HG03135 (cell line): ENCODE measurements around the gene METTL13.

Source experiments
- ATAC-seq: cut with Tn5 transposase; IDR thresholded peaks from one replicate; pipeline ENCODE4 v1.9.1; 2021; ENCODE audit warnings: mild to moderate bottlenecking, moderate library complexity; ENCODE audit not compliant: unreplicated experiment

The METTL13 gene

DNA sequence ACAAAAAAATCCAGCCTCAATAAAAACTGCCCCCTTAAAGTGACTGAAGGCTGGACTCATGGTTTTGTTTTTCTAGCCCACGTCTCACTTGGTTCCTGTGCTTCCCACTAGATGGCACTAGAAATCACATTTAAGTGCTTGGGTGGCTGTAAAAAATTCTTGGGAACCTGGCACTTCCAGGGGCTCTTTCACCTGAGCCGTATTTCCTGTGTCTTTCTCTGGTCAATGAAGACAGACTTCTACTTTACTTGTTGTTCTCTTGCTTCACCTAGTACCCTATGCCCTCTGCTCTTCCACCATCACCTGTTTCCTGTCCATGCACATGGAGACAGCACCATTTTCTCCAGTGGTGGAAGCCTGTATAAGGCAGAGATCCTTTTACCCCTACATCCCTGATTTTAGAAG lies 20.0 kb downstream of the METTL13 start:
- ATAC-seq = no peak

DNA sequence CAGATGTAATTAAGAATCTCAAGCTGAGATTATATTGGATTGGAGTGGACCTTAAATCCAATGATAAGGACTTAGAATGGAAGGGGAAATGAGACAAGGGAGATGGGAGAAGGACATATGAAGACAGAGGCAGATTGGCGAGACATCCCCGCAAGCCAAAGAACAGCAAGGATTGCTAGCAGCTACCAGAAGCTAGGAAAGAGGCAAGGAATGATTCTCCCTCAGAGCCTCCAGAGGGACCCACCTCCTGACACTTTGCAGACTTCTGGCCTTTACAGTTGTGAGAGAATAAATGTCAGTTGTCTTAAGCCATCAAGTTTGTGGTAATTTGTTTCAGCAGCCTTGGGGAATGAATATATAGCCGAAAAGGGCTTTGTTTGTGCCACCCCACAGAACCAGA lies 20.7 kb downstream of the METTL13 start:
- no peak for ATAC-seq

DNA sequence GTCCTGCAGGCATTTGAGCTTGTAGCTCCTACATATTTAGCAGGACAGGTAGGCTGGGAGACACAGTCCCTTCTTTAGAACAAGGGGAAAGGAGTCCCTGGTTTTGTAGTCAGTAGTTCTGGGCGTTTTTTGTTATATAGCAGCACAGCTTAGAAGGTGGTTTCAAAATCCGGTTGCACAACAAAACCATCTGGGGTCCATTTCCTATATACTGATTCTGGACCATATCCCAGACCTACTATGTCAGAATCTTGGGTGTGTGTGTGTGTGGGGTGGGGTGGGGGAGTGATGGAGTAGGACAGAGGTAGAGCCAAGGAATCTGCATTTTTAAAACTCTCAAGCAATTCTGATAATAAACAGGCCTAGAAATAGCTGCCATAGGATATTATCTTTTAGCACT lies 21.6 kb downstream of the METTL13 start:
- no peak for ATAC-seq

DNA sequence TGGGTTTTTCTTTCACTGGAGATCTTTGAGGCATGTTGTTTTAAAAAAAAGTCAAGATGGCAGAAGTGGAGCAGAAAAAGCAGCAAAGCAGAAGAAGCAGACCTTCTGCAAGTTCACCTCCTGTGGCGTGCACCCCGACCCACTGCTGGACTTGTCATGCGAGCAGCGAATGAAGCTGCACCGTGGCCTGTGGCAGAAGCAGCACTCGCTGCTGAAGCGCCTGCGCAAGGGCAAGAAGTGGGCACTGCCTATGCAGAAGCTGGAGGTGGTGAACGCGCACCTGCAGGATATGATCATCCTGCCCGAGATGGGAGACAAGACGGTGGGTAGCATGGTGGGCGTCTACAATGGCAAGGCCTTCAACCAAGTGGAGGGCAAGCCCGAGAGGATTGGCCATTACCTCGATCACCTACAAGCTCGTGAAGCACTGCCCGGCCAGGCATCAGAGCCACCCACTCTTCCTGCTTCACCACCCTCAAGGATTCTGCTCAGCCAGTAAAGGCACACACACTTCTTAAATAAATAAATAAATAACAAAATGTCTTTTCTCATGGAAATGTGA lies 22.1 kb downstream of the METTL13 start:
- no peak for ATAC-seq

DNA sequence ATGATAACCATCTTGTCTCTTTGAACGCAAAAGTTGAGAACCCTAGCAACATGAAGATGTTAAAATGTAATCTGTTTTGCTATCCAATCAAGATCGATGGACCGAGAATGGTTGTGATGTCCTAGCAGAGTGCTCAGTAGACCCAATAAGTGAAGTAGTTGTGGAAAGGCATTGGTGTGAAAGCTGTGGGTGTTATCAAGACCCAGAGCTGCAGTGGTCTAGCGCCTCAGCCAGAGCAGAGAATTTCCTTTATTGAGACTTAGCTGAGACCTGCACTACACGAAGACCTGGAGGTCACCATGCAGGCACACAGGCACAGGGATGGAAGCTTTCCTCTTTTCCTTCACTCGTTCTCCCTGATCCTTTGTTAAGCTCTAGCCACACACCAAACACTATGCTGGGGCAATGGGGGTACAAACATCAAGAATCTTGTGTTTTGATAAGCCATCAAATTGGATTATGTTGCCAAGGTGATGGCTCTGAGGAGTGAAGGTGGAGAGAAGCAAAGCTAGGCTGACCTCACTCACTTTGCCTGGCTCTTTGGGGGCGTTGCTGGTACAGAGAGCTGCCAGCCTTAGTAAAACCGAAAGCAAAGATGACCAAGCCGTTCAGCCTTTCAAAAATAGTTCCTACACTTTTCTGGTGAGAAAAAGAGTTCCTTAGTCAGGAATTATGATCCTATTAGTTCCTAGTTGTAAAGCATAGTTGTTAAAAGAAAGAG lies 24.1 kb downstream of the METTL13 start:
- ATAC-seq = peak; percentile 84

DNA sequence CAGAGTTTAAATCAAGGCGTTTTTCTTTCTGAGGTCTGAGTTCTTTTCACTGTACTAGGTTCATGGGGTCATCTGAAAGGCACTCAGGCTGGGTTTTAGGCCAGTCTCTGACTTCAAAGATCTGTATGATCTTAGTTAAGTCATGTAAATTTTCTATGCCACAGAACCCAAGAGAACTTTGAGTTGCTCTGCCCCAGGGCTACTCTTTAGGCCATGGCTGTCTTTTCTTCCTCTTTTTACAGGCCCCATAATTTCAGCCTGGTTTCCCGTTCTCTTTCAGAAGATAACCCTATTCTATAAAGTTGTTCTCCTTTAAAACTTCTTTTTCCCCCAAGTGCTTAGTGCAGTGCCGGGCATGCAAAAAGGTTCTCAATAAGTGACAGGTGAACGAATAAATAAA lies 26.1 kb downstream of the METTL13 start:
- no peak for ATAC-seq

DNA sequence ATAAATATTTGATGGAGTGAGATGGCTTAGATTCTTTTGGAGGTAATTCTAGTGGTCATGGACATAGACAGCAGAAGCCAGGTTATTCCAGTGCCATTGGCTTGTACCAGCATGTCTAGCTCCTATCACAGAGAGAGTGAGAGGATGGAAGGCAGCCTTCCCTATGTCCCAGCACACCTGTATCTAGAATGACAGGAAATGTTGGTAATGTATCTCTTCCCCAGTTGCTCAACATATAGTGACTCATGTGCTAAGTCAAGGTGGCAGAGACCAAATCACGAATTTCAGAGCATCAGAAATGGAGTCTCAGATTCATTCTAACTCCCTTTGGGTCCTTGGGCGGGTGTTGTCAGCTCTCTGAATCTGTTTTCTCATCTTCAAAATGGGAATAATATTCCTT lies 28.4 kb downstream of the METTL13 start:
- no peak for ATAC-seq

DNA sequence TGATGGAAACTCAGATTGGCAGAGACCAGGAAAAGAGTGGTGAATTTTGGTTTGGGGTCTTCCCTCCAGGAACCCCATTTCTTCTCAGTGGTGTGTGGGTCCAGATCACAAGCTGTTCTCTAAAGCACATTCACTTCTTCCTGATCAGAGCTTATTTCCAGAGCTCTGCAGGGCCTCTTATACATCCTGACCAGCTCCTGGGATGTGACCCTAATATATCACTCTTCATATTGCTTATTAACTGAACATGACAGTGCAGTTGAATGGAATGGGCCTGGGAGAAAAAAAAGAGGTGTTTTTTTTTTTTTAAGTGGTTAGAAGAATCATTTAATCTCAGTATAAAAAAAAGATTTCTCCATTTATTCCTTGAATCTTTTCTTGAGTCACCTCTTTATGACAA lies 30.2 kb downstream of the METTL13 start:
- ATAC-seq = no peak

DNA sequence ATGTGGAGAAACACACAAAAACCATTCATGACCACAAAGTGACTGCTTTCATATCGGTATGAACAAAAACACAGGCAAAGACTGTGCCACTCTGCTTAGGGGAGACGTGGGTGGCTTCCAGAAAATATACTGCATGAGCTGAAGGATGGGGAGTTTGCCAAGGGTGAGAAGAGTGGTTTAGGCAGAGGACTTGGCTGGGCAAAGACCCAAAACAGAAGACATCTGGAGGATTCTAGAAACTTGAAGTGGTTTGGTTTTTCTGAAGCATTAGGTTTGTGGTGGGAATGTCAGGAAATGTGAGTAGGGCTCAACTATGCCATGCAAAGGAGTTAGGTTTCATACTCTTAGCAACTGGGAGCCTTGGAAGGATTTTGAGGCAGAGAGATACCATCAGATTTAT lies 33.2 kb downstream of the METTL13 start:
- no peak for ATAC-seq

DNA sequence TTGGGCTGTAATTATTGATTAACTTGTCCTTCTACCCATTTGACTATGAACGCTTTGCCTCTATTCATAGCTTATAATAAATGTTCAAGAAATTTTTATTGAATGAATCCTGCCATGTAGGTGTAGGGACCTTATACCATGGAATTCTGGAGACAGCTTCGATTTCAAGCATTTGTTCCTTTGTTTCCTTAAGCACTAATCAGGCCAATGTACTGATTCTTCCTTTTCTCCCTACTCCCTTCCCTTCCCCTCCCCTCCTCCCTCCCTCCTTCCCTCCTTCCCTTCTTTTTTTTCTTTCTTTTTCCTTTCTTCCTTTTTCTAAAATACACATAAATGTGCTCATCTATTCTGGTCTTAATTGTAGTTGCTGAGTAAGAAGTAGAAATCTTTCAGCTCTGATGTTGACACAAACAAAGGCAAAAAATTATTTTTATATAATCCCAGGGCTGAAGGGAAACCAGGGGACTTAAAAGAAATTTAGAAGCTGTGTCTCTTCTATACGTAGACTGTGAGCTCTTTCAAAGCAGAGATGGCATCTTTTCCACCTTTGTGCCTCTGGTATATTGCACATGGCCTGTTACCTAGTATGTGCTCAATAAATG lies 34.9 kb downstream of the METTL13 start:
- ATAC-seq = no peak

DNA sequence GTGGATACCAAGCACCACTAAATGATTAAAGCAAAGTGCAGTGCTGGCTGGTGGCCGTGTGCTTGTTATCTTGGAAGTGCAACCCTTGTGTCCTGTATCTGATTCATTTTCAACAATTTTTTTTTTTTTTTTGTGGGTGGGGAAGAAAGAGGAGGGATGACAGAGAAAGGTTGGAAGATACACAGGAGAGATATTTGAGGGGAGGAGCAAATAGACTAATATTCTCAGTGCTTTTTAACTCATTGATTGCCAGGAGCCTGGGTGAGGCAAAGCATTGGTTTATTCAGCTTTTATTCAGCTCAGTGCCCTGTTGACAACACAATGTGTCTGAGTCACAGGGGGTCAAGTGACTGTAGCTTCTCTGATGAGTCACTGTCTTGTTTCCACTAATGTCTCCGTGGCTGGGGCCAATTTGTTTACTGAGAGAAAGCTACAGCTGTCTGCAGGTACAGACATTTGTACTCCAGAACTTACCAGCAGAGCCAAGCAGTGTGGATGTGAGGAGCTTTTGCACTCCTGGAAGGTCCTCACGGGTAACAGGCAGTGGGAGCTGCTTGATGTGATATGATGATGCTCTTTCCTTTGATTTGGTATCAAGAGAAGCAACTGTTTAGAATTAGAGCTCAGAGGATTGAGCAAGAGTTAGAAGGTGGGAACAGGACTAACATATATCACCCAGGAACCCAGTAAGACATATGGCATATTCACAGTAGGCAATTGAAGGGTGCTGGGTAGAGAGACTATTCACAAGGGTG lies 36.2 kb downstream of the METTL13 start:
- ATAC-seq = no peak

DNA sequence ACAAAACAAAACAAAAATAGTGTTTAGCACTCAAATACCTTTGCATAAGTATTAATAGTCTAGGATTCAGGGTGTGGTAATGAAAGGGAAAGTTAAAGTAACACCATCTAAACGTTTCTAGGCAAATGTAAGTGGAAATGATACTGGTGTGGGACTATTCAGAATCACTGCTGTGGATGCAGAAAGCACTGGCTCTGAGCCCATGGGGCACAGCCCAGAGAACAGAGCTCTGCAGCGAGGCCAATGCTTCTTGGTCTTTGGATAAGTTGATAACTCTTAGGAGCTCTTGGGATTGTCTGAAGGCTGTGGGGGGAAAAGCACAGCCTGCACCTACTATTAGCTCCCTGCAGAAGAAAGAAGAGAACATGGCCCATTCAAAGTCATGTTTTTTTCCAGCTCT lies 38.5 kb downstream of the METTL13 start:
- no peak for ATAC-seq

DNA sequence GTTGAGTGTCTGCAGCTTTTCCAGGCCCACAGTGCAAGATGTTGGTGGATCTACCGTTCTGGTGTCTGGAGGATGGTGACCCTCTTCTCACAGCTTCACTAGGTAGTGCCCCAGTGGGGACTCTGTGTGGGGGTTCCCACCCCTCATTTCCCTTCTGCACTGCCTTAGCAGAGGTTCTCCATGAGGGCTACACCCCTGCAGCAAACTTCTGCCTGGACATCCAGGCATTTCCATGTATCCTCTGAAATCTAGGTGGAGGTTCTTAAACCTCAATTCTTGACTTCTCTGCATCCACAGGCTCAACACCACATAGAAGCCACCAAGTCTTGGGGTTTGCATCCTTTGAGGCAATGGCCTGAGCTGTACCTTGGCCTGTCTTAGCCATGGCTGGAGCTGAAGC lies 45.5 kb downstream of the METTL13 start:
- no peak for ATAC-seq

DNA sequence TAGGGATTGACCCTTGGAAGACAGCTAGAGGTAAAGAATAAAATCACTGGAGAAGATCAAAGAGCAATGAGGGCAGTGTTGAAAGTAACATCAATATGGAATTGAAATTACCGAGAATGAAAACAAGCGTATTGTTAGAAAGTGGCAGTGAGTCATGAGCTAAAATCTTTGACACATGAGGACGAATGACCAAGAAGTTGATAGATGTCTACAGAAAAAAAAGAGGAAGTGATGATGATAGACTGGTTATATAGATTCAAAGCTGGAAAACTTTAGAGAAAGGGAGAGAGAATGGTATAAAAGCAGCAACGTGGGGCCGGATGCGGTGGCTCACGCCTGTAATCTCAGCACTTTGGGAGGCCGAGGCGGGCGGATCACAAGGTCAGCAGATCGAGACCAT lies 47.3 kb downstream of the METTL13 start:
- ATAC-seq = no peak

DNA sequence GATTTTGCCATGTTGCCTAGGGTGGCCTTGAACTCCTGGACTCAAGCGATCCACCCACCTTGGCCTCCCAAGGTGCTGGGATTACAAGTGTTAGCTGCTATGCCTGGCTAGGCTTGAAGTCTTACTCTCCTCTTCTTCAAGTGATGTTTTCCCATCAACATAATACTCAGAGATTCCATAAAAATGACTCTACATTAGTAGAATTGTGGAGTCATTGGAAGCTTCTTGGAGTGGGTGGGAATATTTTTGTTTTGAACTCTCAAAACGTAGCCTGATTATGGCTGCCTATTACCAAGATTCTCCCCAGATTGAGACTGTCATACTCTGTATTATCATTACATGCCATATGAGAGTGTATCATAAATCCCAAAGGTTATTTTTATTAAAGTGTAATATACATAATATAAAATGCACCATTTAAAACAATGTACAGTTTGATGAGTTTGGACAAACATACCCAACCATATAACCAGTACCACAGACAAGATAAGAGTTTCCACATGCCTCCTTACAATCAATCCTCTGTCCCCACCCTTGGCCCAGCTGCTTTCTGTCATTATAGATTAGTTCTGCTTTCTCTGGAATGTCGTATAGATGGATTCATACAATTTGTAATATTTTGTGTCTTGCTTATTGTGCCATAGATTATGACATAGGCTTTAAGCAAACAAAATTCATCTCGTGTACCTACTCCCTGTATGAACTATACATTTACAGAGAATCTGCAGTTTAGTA lies 51.8 kb downstream of the METTL13 start:
- ATAC-seq = no peak

DNA sequence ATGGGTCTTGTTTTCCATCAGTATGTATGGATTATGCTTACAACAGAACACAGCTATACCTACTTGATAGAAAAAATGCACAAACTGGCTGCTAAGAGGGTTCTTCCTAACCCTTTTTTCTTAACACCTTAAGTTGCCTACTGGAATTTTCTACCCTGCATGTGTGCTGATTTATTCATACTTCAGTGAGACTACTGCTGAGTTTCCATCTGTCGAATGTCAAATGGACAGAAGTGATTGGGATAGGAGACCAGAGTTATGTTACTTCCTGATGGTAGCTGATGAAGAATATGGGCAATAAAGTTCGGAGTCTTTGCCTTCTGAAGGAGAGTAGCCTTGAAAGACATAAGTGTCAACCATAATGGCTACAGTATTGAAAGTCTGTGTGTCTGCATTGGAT lies 53.4 kb downstream of the METTL13 start:
- ATAC-seq = no peak

DNA sequence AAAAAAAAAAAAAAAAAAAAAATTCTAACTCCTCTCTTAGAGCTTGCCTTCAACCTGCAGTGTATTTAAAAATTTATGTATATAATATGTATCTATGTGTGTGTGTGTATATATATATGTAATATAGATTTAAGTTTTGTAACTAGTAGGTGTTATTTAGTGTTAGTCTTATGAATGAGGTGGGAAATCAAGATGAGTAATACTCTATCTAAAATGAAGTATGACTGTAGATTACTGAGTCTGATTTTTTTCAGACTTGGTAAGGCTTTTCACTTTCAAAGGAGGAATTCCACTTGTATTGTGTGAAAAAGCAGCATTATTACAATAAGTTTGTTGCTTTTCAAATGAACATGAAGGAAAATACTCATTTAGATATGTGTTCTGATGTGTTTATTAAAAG lies 54.4 kb downstream of the METTL13 start:
- ATAC-seq = no peak

DNA sequence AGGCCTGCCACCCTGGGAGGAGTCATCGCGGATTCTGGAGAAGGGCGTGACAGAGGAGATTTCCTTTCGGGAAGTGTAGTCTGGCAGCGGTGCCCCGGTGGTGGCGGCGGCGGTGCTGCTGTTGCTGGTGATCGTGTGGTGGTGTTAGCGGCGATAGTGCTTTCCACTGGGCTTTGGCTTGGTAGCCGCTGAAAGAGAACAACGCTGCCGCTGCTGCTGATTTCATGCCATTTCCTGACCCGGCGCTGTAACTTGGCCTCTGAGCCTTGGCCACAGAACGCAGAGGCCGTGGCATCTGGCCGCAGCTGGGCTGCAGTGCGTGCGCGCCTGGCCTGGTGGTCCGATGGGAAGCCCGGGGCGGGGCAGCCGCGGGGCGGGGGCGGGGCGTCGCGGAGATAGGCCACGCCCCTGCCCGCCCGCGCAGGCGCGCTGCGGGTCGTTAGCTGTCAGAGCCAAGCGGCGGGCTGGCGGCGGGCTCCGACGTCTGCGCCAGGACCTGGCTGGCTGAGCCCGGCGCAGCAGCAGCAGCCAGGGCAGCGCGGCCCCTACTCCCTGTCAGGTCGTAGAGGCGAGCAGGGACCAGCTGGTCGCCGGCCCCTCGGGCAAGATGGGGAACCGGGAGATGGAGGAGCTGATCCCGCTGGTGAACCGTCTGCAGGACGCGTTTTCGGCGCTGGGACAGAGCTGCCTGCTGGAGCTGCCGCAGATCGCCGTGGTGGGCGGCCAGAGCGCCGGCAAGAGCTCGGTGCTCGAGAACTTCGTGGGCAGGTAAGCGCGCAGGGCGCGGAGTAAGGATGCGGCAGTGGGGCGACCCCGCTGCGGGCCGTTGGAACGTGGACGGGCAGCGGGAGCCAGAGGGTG lies 59.8 kb downstream of the METTL13 start, which contains the start of gene DNM3:
DNM3 (plus strand) TSS at position 449 of the 861 bp plus-strand sequence; CDS start at position 608, 159 bp downstream.
- peak; percentile 90 for ATAC-seq

DNA sequence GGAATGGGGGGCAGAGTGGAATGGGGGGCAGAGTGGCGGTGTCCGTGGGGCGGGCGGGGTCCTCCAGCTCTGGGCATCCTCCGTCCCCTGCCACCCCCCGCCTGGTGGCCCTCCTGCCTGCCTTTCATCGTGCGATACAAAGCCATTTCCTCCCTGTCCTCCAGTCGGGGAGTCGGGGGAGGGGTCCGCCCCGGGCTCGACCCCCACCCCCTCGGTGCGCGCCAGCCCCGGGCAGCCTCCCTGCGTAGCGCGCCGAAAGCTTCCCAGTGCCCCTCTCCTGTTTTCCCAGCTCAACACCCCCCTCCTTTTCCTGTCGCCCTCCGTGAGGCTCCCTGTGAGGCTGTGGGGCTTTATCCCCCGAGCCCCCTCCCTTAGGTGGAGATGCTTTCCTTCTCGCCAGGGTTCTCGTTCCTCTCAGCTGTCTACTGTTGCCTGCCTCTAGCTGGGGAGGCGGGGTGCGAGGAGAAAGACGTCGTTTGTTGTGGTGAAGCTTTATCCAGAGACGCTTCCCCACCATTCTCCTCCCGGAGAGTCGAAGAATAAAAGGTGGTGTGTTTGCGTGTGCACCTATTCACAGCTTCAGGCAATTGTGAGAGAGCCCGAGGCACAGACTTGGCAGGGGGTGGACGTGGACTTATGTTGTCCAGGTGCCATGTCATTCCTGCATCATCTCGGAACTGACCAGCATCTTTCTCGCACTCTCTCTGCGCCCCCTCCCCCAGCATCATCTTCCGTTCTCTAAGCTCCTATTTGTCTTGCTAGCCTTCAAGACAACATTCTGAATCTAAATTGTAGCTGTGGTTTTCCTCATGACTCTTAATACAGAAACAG lies 60.7 kb downstream of the METTL13 start:
- ATAC-seq = no peak
